ENCODE data around the gene STX10.

GRCh38 chr19:13137290-13137794 is 12.8 kb downstream of the STX10 start:
- no peak for TF ChIP-seq CTCF (IDR thresholded peaks at IDR 0.05)
- TF ChIP-seq POLR2AphosphoS5 (IDR thresholded peaks at IDR 0.05; ENCODE audit: low read depth, low read length), result no peak
- no peak for TF ChIP-seq YY1 (IDR thresholded peaks at IDR 0.05; ENCODE audit: low read depth)
- no peak for TF ChIP-seq TEAD4 (IDR thresholded peaks at IDR 0.05; ENCODE audit: borderline replicate concordance, insufficient read depth)
- no peak for TF ChIP-seq REST (IDR thresholded peaks at IDR 0.05; ENCODE audit: low read depth, low read length)
- no peak for TF ChIP-seq TAF1 (IDR thresholded peaks at IDR 0.05; ENCODE audit: borderline replicate concordance, low read depth, low read length)
